GM21786 (cell line): Measurements from ENCODE around the gene C19orf33.

Experiments used
- ATAC-seq: cut with Tn5 transposase; IDR thresholded peaks from one replicate; pipeline ENCODE4 v1.9.1; 2021; ENCODE audit not compliant: unreplicated experiment

Gene C19orf33

GRCh38 chr19:38308006-38308766 is 4.1 kb downstream of the C19orf33 start:
- ATAC-seq = no peak

GRCh38 chr19:38308926-38309614 is 5.0 kb downstream of the C19orf33 start:
- ATAC-seq = no peak

- no peak for ATAC-seq
Measured at GRCh38 chr19:38309615-38310278, 5.7 kb downstream of the C19orf33 start.

GRCh38 chr19:38310279-38310670 is 6.2 kb downstream of the C19orf33 start:
- ATAC-seq = no peak

- ATAC-seq = no peak
Measured at GRCh38 chr19:38310986-38311385, 6.9 kb downstream of the C19orf33 start.

GRCh38 chr19:38315657-38316476 is 11.8 kb downstream of the C19orf33 start, which contains the start of gene YIF1B:
YIF1B (minus strand) TSS chr19:38315947; CDS start chr19:38315917, 30 bp downstream.
- peak; percentile 92 for ATAC-seq

- ATAC-seq = no peak
Measured at GRCh38 chr19:38316477-38317067, 12.5 kb downstream of the C19orf33 start.

- no peak for ATAC-seq
Measured at GRCh38 chr19:38317104-38317612, 13.1 kb downstream of the C19orf33 start.

GRCh38 chr19:38318660-38319059 is 14.6 kb downstream of the C19orf33 start:
- no peak for ATAC-seq

- ATAC-seq = no peak
Measured at GRCh38 chr19:38319421-38320258, 15.6 kb downstream of the C19orf33 start, which contains the start of gene KCNK6. KCNK6 (plus strand) TSS chr19:38319845; CDS start chr19:38319951, 106 bp downstream.

GRCh38 chr19:38320969-38321339 is 16.9 kb downstream of the C19orf33 start:
- ATAC-seq = no peak

- ATAC-seq = no peak
Measured at GRCh38 chr19:38321646-38322196, 17.7 kb downstream of the C19orf33 start.

GRCh38 chr19:38323291-38323690 is 19.2 kb downstream of the C19orf33 start:
- no peak for ATAC-seq

- ATAC-seq = no peak
Measured at GRCh38 chr19:38324431-38324830, 20.4 kb downstream of the C19orf33 start.

- ATAC-seq = no peak
Measured at GRCh38 chr19:38326591-38326990, 22.5 kb downstream of the C19orf33 start.

- ATAC-seq = no peak
Measured at GRCh38 chr19:38329651-38330050, 25.6 kb downstream of the C19orf33 start.

GRCh38 chr19:38331728-38332127 is 27.7 kb downstream of the C19orf33 start:
- ATAC-seq = no peak

GRCh38 chr19:38333245-38333644 is 29.2 kb downstream of the C19orf33 start:
- no peak for ATAC-seq
